ENCODE results near the gene RNASEH2B.

GRCh38 chr13:50916701-50917184 lies 7.2 kb downstream of the RNASEH2B start:
- TF ChIP-seq, protein P1, sequence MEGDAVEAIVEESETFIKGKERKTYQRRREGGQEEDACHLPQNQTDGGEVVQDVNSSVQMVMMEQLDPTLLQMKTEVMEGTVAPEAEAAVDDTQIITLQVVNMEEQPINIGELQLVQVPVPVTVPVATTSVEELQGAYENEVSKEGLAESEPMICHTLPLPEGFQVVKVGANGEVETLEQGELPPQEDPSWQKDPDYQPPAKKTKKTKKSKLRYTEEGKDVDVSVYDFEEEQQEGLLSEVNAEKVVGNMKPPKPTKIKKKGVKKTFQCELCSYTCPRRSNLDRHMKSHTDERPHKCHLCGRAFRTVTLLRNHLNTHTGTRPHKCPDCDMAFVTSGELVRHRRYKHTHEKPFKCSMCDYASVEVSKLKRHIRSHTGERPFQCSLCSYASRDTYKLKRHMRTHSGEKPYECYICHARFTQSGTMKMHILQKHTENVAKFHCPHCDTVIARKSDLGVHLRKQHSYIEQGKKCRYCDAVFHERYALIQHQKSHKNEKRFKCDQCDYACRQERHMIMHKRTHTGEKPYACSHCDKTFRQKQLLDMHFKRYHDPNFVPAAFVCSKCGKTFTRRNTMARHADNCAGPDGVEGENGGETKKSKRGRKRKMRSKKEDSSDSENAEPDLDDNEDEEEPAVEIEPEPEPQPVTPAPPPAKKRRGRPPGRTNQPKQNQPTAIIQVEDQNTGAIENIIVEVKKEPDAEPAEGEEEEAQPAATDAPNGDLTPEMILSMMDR (IDR thresholded peaks at IDR 0.05; ENCODE audit: low read depth, low read length, poor library complexity, severe bottlenecking) = no peak
- TF ChIP-seq EZH2phosphoT487 (IDR thresholded peaks at IDR 0.05; ENCODE audit: borderline replicate concordance, low read length) = no peak
